GM20000 (cell line): ENCODE measurements around the gene TVP23C.
"Not testable (repeated sequence)": the region's sequence is repeated elsewhere in the genome, so short reads cannot be mapped to it uniquely, and the experiment has no call there.

Experiments
- DNase-seq: peaks from one replicate; pipeline ENCODE4 v3.0.0; 2012; ENCODE audit warnings: low spot score
- TF ChIP-seq, protein P1 (sequence below): IDR thresholded peaks from 2 replicates; pipeline ENCODE4 v1.5.1; 2012; ENCODE audit warnings: mild to moderate bottlenecking, control low read depth; ENCODE audit errors: extremely low read depth, missing control alignments

TVP23C gene

GRCh38 chr17:15526292-15527218 lies 36.7 kb downstream of the TVP23C start:
- not testable (repeated sequence) for DNase-seq

GRCh38 chr17:15524990-15525985 lies 38.0 kb downstream of the TVP23C start:
- DNase-seq = not testable (repeated sequence)

GRCh38 chr17:15516150-15516549 lies 47.1 kb downstream of the TVP23C start:
- DNase-seq = no peak
- TF ChIP-seq, protein P1, sequence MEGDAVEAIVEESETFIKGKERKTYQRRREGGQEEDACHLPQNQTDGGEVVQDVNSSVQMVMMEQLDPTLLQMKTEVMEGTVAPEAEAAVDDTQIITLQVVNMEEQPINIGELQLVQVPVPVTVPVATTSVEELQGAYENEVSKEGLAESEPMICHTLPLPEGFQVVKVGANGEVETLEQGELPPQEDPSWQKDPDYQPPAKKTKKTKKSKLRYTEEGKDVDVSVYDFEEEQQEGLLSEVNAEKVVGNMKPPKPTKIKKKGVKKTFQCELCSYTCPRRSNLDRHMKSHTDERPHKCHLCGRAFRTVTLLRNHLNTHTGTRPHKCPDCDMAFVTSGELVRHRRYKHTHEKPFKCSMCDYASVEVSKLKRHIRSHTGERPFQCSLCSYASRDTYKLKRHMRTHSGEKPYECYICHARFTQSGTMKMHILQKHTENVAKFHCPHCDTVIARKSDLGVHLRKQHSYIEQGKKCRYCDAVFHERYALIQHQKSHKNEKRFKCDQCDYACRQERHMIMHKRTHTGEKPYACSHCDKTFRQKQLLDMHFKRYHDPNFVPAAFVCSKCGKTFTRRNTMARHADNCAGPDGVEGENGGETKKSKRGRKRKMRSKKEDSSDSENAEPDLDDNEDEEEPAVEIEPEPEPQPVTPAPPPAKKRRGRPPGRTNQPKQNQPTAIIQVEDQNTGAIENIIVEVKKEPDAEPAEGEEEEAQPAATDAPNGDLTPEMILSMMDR = no peak

DNA sequence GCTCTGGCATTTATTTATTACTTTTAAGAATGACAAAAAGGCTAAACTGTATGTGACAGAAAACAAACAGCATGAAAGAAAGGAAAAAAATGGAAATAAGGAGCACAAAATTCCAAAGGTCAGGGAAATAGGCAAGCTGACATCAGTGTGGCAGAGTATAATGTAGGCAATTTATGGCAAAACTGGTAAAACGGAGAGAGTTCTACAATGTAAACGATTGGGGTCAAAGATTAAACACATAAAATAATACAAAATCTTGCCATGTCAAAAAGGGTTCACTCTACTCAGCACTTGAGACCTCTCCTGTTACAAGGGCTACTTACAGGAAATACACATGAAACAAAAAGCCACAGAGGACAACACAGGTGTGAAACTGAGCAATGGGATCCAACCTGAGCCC lies 48.8 kb downstream of the TVP23C start:
- TF ChIP-seq, protein P1 = no peak
- DNase-seq = no peak

- TF ChIP-seq, protein P1 = no peak
Measured at GRCh38 chr17:15513856-15514459, 49.3 kb downstream of the TVP23C start.

DNA sequence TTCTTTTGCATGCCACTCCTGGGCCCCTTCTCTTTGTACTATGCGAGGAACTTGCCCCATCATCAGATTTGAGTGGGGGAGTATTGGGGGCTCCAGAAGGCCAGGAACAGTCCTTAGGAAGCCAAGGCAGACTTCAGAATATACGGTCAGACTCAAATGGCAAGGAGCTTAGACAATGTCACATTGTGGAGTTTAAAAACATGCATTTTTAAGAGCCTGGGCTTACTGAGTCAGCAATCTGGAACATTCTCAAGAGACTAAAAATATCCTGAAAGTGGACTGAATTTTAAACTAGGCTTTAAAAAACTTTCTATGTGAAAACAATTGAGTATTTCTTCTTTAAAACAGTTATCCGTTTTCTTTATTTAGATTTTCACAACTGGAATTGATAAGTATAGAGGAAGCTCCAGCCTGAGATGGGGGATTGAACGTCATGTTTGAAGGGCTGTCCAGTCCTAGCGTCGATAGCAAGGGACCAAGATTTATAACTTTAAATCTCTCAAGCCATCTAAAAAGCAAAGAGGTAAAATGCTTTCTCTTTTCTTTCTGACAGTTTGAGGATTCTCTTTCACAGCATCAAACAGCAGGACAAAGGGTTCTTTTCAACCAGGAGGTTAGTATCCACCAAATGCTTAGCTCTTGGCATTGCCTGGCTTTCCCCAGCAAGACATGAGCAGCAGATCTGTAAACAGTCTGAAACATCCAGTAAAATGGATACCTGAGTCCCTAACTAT lies 50.1 kb downstream of the TVP23C start:
- DNase-seq = no peak

More at GRCh38 chr17:15513856-15514459, 49.3 kb downstream of the TVP23C start:
- no peak for DNase-seq

DNA sequence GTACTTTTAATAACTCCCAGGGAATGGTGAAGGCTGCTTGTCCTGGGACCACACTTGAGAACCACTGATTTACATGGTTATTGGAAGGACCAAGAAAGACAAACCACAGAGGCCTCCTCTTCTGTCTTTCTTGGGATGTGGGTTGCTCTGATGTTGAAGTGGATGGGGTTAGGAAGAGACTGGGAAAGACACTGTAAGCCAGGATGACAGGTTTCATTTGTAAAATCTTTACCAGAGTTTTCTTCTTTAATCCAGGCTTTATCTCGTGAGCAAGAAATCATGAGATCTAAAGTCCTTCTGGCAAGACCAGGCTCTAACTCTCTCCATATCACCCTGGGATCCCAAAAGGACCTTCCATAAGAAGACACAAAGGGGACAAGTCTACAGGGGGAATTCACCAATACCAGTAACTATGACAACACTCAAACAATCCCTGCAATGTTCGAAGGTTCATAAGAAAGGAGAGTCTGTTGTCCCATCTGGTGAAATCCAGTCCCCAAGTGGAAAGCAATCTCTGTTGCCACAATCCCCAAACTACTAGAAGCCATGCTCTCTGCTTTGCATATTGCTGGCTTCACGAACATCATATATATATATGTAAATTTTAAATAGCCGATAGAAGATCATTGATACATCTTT lies 51.1 kb downstream of the TVP23C start:
- no peak for DNase-seq
- TF ChIP-seq, protein P1 = no peak

More for the DNA sequence above, 50.1 kb downstream of the TVP23C start:
- TF ChIP-seq, protein P1 = no peak
